K562 (cell line): ENCODE results near the gene ATAD3C. TPM values are rescaled to one million over a fixed set of nuclear protein-coding genes. Genes with fewer than 3 reads are reported as not detected.

Source experiments
- ATF1 ChIP-seq, 2 experiments: fragments of 450-650 bp in 1 of 2; IDR thresholded peaks; 2 replicates each; pipeline ENCODE4 v1.6.1; 2016; ENCODE audit warnings: missing compliant biosample characterization in 1 of 2, missing genetic modification characterization in 1 of 2
- CC2D1A ChIP-seq: fragments of 450-650 bp; IDR thresholded peaks from 2 replicates; pipeline ENCODE4 v1.6.1; 2017; ENCODE audit warnings: mild to moderate bottlenecking
- ESRRB ChIP-seq: fragments of 250-450 bp; sonication (Bioruptor Pico); IDR thresholded peaks from 2 replicates; pipeline ENCODE4 v1.5.0; 2020; ENCODE audit warnings: mild to moderate bottlenecking, moderate library complexity, borderline replicate concordance
- EWSR1 ChIP-seq: fragments of 450-650 bp; IDR thresholded peaks from 2 replicates; pipeline ENCODE4 v1.6.1; 2018; ENCODE audit warnings: borderline replicate concordance, mild to moderate bottlenecking, low read depth, moderate library complexity; ENCODE audit not compliant: partially characterized antibody
- GTF2A2 ChIP-seq: IDR thresholded peaks from 2 replicates; pipeline ENCODE4 v1.6.1; 2016; ENCODE audit warnings: mild to moderate bottlenecking, missing genetic modification characterization, missing compliant biosample characterization
- HMGN3 ChIP-seq: IDR thresholded peaks from 2 replicates; pipeline ENCODE4 v1.6.1; 2011; ENCODE audit warnings: borderline replicate concordance, low read depth, mild to moderate bottlenecking, mixed read lengths, low read length; ENCODE audit not compliant: insufficient read length; ENCODE audit errors: extremely low read depth
- JUNB ChIP-seq: fragments of 450-650 bp; formaldehyde crosslinking; conservative IDR thresholded peaks from 2 replicates; pipeline ENCODE4 v1.4.0; 2020; ENCODE audit warnings: mild to moderate bottlenecking
- MYNN ChIP-seq, 2 experiments: sonication (generic); formaldehyde crosslinking in 1 of 2; IDR thresholded peaks; 2 replicates each; pipeline versions ENCODE4 v1.5.0 to v1.6.1; 2016 to 2020; ENCODE audit warnings: antibody characterized with exemption in 1 of 2, missing genetic modification reagents in 1 of 2
- NCOA4 ChIP-seq: fragments of 450-650 bp; IDR thresholded peaks from 2 replicates; pipeline ENCODE4 v1.6.1; 2018; ENCODE audit warnings: mild to moderate bottlenecking; ENCODE audit not compliant: partially characterized antibody
- NEUROD1 ChIP-seq: fragments of 150-350 bp; IDR thresholded peaks from 2 replicates; pipeline ENCODE4 v1.6.1; 2014; ENCODE audit warnings: borderline replicate concordance, low read length, low read depth; ENCODE audit not compliant: partially characterized antibody
- PML ChIP-seq: IDR thresholded peaks from 2 replicates; pipeline ENCODE4 v1.6.1; 2012; ENCODE audit warnings: low read length, inconsistent platforms
- POLR2AphosphoS2 ChIP-seq: IDR thresholded peaks from 2 replicates; pipeline ENCODE4 v1.6.1; 2012; ENCODE audit warnings: low read length, improper control_type of control experiment
- POLR2G ChIP-seq: fragments of 200-400 bp; formaldehyde crosslinking; IDR thresholded peaks from 2 replicates; pipeline ENCODE4 v1.6.1; 2017; ENCODE audit warnings: low read depth, mild to moderate bottlenecking, antibody characterized with exemption, low read length, moderate library complexity
- POU5F1 ChIP-seq: fragments of 150-350 bp; IDR thresholded peaks from 2 replicates; pipeline ENCODE4 v1.6.1; 2014; ENCODE audit warnings: borderline replicate concordance, low read length, low read depth, mild to moderate bottlenecking; ENCODE audit not compliant: partially characterized antibody
- TAF1 ChIP-seq: IDR thresholded peaks from 2 replicates; pipeline ENCODE4 v1.6.1; 2011; ENCODE audit warnings: mild to moderate bottlenecking, low read length, moderate library complexity; ENCODE audit not compliant: insufficient read depth, control insufficient read depth, severe bottlenecking; ENCODE audit errors: extremely low read depth
- ZNF263 ChIP-seq: sonication (generic); formaldehyde crosslinking; IDR thresholded peaks from 2 replicates; pipeline ENCODE4 v1.8.0; 2022; ENCODE audit warnings: mild to moderate bottlenecking, missing genetic modification reagents, borderline replicate concordance
- ZNF507 ChIP-seq: conservative IDR thresholded peaks from 2 replicates; pipeline ENCODE4 v1.6.1; 2017; ENCODE audit warnings: missing genetic modification characterization, missing compliant biosample characterization
- ZNF699 ChIP-seq: fragments of 250-450 bp; sonication (Bioruptor Pico); IDR thresholded peaks from 2 replicates; pipeline ENCODE4 v1.8.0; 2021; ENCODE audit warnings: mild to moderate bottlenecking, moderate library complexity; ENCODE audit not compliant: insufficient replicate concordance
- polyA plus RNA-seq, 8 experiments: library from polyadenylated mRNA; depleted of rRNA in 4 of 8; stranded (reverse) in 5 of 8; unstranded in 3 of 8; fragments of >200 nt; fragmentation: Nextera tagmentation in 2 of 8; fragmentation: Illumina TruSeq in 1 of 8; extraction: Ambion mirVana in 2 of 8; extraction: Trizol in 1 of 8; gene quantifications; 2 replicates each; pipeline versions ENCODE4 v1.2.1 to v1.2.3, GENCODE V29; 2011 to 2014; ENCODE audit warnings: inconsistent platforms in 1 of 8, missing spikeins in 1 of 8
- total RNA-seq, 7 experiments: library from RNA; depleted of rRNA in 6 of 7; stranded (reverse); fragments of >200 nt in 6 of 7; fragmentation: Illumina TruSeq in 2 of 7; extraction: Trizol in 2 of 7; gene quantifications; 2 replicates each; pipeline versions ENCODE4 v1.2.1 to v1.2.3, GENCODE V29; 2011 to 2021; ENCODE audit warnings: low replicate concordance in 1 of 7
- TF ChIP-seq, protein P1 (sequence below): sonication (generic); formaldehyde crosslinking; IDR thresholded peaks from 2 replicates; pipeline ENCODE4 v1.8.1; 2023; ENCODE audit warnings: mild to moderate bottlenecking, missing genetic modification reagents
- TF ChIP-seq, protein P2 (sequence below): fragments of 250-450 bp; sonication (Bioruptor Pico); IDR thresholded peaks from 2 replicates; pipeline ENCODE4 v1.4.0; 2020; ENCODE audit warnings: mild to moderate bottlenecking
- TF ChIP-seq, protein P3 (sequence below): fragments of 450-650 bp; conservative IDR thresholded peaks from 2 replicates; pipeline ENCODE4 v1.6.1; 2016; ENCODE audit warnings: missing genetic modification characterization, low read depth, mild to moderate bottlenecking, missing compliant biosample characterization, moderate library complexity

ATAD3C gene
- total and polyA plus RNA-seq, 9 of the 15 experiments (the other 6 are each of a cell fraction or from before 2014, with no cell fraction given): 0.03 to 0.18 TPM; not detected in 7

DNA sequence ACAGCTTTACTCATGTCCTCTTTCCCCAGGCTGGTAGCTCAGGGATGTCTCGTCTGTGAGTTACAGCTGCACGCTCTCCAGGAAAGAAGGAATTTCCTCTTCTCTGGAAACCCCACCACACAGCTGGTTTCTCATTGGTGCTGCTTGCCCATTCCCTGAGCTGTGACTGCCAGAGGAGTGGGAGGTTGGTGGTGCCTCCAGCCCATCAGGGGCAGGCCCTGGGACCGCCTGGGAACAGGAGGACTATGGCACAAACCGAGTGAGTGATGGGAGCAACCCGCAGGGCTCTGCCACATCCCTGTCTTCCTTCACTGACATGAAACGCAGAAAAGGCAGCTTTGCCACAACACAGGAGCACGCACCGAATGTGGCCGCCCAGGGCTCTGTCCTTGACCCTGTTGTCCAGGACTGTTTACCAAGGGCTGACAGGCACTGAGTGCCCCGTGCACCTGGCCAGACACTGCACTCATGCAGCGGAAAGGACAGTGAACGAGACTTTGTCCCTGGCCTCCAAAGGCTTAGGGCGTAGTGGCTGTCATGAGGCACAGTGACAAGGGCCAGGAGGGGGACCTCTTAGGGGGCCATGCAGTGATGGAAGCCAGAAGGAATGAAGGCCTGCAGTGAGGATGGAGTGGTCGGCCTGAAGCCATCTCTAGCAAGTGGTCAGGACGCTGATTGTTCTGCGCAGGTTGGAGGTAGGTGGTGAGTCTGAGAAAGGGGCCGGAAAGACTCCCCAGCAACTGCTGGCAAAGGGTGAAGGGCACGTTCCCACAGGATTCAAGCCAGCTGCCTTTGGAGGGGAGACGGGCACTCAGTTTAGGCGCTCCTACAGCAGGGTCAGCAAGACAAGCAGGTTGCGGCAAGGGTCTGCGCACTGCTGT, 48.7 kb upstream of the ATAD3C start (continued):
- no peak for TF ChIP-seq NEUROD1
- peak; percentile 69 for TF ChIP-seq POLR2G
- TF ChIP-seq, protein P1, sequence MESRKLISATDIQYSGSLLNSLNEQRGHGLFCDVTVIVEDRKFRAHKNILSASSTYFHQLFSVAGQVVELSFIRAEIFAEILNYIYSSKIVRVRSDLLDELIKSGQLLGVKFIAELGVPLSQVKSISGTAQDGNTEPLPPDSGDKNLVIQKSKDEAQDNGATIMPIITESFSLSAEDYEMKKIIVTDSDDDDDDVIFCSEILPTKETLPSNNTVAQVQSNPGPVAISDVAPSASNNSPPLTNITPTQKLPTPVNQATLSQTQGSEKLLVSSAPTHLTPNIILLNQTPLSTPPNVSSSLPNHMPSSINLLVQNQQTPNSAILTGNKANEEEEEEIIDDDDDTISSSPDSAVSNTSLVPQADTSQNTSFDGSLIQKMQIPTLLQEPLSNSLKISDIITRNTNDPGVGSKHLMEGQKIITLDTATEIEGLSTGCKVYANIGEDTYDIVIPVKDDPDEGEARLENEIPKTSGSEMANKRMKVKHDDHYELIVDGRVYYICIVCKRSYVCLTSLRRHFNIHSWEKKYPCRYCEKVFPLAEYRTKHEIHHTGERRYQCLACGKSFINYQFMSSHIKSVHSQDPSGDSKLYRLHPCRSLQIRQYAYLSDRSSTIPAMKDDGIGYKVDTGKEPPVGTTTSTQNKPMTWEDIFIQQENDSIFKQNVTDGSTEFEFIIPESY: 0 out of 2 replicates have a peak, but pooled peaks have one; percentile 16
- peak; percentile 21 for TF ChIP-seq HMGN3
- TF ChIP-seq MYNN (IDR thresholded peaks at IDR 0.05): peak; percentile 69; the same call in 1 of the 2 replicates
- TF ChIP-seq MYNN (CRISPR knock-in tag; IDR thresholded peaks at IDR 0.05): no peak
- TF ChIP-seq POU5F1: no peak
- TF ChIP-seq ZNF263: peak; percentile 23; the same call in 1 of the 2 replicates
- TF ChIP-seq ZNF507 (tag): no peak
- no peak for TF ChIP-seq ESRRB (CRISPR knock-in tag)
- no peak for TF ChIP-seq ZNF699 (CRISPR knock-in tag)
- no peak for TF ChIP-seq TAF1
- TF ChIP-seq CC2D1A: no peak
- TF ChIP-seq, protein P2, sequence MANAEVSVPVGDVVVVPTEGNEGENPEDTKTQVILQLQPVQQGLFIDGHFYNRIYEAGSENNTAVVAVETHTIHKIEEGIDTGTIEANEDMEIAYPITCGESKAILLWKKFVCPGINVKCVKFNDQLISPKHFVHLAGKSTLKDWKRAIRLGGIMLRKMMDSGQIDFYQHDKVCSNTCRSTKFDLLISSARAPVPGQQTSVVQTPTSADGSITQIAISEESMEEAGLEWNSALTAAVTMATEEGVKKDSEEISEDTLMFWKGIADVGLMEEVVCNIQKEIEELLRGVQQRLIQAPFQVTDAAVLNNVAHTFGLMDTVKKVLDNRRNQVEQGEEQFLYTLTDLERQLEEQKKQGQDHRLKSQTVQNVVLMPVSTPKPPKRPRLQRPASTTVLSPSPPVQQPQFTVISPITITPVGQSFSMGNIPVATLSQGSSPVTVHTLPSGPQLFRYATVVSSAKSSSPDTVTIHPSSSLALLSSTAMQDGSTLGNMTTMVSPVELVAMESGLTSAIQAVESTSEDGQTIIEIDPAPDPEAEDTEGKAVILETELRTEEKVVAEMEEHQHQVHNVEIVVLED: no peak
- peak; percentile 89 for TF ChIP-seq POLR2AphosphoS2
- TF ChIP-seq, protein P3, sequence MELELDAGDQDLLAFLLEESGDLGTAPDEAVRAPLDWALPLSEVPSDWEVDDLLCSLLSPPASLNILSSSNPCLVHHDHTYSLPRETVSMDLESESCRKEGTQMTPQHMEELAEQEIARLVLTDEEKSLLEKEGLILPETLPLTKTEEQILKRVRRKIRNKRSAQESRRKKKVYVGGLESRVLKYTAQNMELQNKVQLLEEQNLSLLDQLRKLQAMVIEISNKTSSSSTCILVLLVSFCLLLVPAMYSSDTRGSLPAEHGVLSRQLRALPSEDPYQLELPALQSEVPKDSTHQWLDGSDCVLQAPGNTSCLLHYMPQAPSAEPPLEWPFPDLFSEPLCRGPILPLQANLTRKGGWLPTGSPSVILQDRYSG: no peak
- no peak for TF ChIP-seq EWSR1
- TF ChIP-seq JUNB (CRISPR knock-in tag): no peak
- no peak for TF ChIP-seq NCOA4
- 0 out of 2 replicates have a peak, but pooled peaks have one; percentile 27 for TF ChIP-seq PML
- TF ChIP-seq ATF1 (CRISPR knock-in tag; IDR thresholded peaks at IDR 0.05): no peak
- TF ChIP-seq ATF1 (tag; IDR thresholded peaks at IDR 0.05): no peak
- TF ChIP-seq GTF2A2 (tag): no peak
